Pancreas (tissue), 10 donors: ENCODE results near the gene CLCN2. TPM values are rescaled to one million over a fixed set of nuclear protein-coding genes. Genes with fewer than 3 reads are reported as not detected.

Source experiments
- ATAC-seq, 4 donors: fragments of 200-7000 bp; cut with Tn5 transposase; one replicate each; pipeline versions ENCODE4 v1.8.0 to v1.9.1; 2020; ENCODE audit warnings: mild to moderate bottlenecking in 4 of 4, moderate library complexity in 4 of 4
- DNase-seq, 6 donors: peaks; one replicate each; pipeline ENCODE4 v3.0.0-alpha.2; 2020
- FAIRE-seq: peaks from 2 replicates; lab custom pipeline; 2012; peaks lifted over from hg19 to GRCh38; lab: Jason Lieb, UNC
- H3K27ac ChIP-seq, 4 donors: fragments of 200-600 bp; sonication (generic); 1 replicate in 3 of 4; 2 replicates in 1 of 4; pipeline versions ENCODE4 v1.5.0 to v1.8.0; 2020
- H3K27me3 ChIP-seq, 4 donors: fragments of 200-600 bp; one replicate each; pipeline ENCODE4 v1.8.0; 2021
- H3K36me3 ChIP-seq, 3 donors: fragments of 200-600 bp; sonication (generic) in 1 of 3; one replicate each; pipeline versions ENCODE4 v1.5.0 to v1.8.0; 2020 to 2021
- H3K4me1 ChIP-seq, 3 donors: fragments of 200-600 bp; one replicate each; pipeline ENCODE4 v1.8.0; 2021
- H3K4me3 ChIP-seq, 4 donors: fragments of 200-600 bp; sonication (generic) in 2 of 4; one replicate each; pipeline versions ENCODE4 v1.5.0 to v1.8.0; 2020 to 2021
- H3K9me3 ChIP-seq, 4 donors: fragments of 200-600 bp; one replicate each; pipeline ENCODE4 v1.8.0; 2021
- CTCF ChIP-seq, 4 donors: fragments of 200-600 bp; sonication (generic) in 3 of 4; IDR thresholded peaks; one replicate each; pipeline versions ENCODE4 v1.5.0 to v1.8.0; 2021; ENCODE audit warnings: antibody characterized with exemption in 4 of 4
- WGBS, 2 donors: extraction: QIAGEN DNeasy Blood & Tissue Kit; methylation state at CpG; one replicate each; pipeline ENCODE4 v1.1.7; 2013; 5-methylcytosine and 5-hydroxymethylcytosine counted together
- intact Hi-C, 3 donors: fragments of 100-400 bp; cut with DNase I; formaldehyde crosslinking; loops; one replicate each; pipeline versions ENCODE4 v1.11.1 to v1.14.2; 2022
- polyA plus RNA-seq, 2 donors: library from polyadenylated mRNA; stranded (reverse); fragments of 200-250 nt; gene quantifications; one replicate each; pipeline ENCODE4 v1.2.3, GENCODE V29; 2013
- total RNA-seq, 6 donors: library from RNA; stranded (reverse); fragmentation: NEBNext Ultra II Directional in 4 of 6; extraction: Animal tissue kit (Norgen Biotek cat#: 25700) in 4 of 6; gene quantifications; one replicate each; pipeline versions ENCODE4 v1.2.1 to v1.2.4, GENCODE V29; 2021 to 2023
- donor health status: healthy with polysubstance abuse.
- donor health status: DM: no; HTN: no; CAD: no; lungs with moderate emphysema.
- donor health status: DM: no; HTN: no; CAD: no.
- donor health status: control.
- donor health status: control.
- donor health status: Bipolar disorder and iron deficiency.
- donor health status: DM: yes; HTN: yes; CAD: no.
- donor health status: DM: no; HTN: no; CAD: no.
- donor health status: DM: no; HTN: no; CAD: no.
- donor health status: DM: yes; HTN: yes; CAD: no.

Gene CLCN2
- total and polyA plus RNA-seq, 8 donors, result 4.9 to 25.5 (median 7.9) TPM

- Histone ChIP-seq H3K4me3 (no peak overlapping the region), H3K4me1 (peaks cover 4 to 21% (median 7%) of the 10 kb centered on the region in 3 donors), H3K9me3 (no peaks in the 10 kb centered on the region), H3K27me3 (no peaks in the 10 kb centered on the region), H3K36me3 (peaks cover 0 to 8% (median 4%) of the 10 kb centered on the region in 3 donors), H3K27ac (no peak overlapping the region)
- TF ChIP-seq CTCF (IDR thresholded peaks at IDR 0.05), result no peak
- WGBS, 2 donors, result 43 to 45% methylated on average over 3 of the region's 3 CpGs
- peak in 1 of 6 donors; percentile 32 for DNase-seq
- intact Hi-C loops, result no loop called here
- peak in 2 of 4 donors; percentile 3 to 8 for ATAC-seq
- no peak for FAIRE-seq
Measured at GRCh38 chr3:184368586-184369183, 7.3 kb upstream of the CLCN2 start.

- Histone ChIP-seq H3K4me3 (no peak overlapping the region), H3K27ac (no peak overlapping the region), H3K9me3 (no peaks in the 10 kb centered on the region), H3K36me3 (peaks cover 0 to 8% (median 4%) of the 10 kb centered on the region in 3 donors), H3K4me1 (peaks cover 4 to 21% (median 7%) of the 10 kb centered on the region in 3 donors), H3K27me3 (no peaks in the 10 kb centered on the region)
- 82 to 83% methylated on average over 9 of the region's 9 CpGs for WGBS, 2 donors
- ATAC-seq (no peak), DNase-seq (no peak), FAIRE-seq (no peak)
- intact Hi-C loops, result no loop called here
- no peak for TF ChIP-seq CTCF (IDR thresholded peaks at IDR 0.05)
Measured at GRCh38 chr3:184368116-184368515, 6.7 kb upstream of the CLCN2 start.

- WGBS, 2 donors, result 73 to 76% methylated on average over 5 of the region's 5 CpGs
- peaks cover 1 to 15% (median 2%) of the 10 kb centered on the region in 3 donors for H3K4me1 ChIP-seq
- no peaks in the 10 kb centered on the region for H3K27me3 ChIP-seq
- FAIRE-seq (no peak), DNase-seq (no peak), ATAC-seq (no peak)
- intact Hi-C loops, result no loop called here
- H3K9me3 ChIP-seq, result no peaks in the 10 kb centered on the region
- H3K27ac ChIP-seq, result no peak overlapping the region
- no peak for TF ChIP-seq CTCF (IDR thresholded peaks at IDR 0.05)
- no peak overlapping the region for H3K4me3 ChIP-seq
- peaks cover 0 to 8% (median 4%) of the 10 kb centered on the region in 3 donors for H3K36me3 ChIP-seq
Measured at GRCh38 chr3:184366619-184367289, 5.3 kb upstream of the CLCN2 start.

GRCh38 chr3:184362668-184363546 lies 1.5 kb upstream of the CLCN2 start:
- Histone ChIP-seq H3K4me1 (peaks cover 0 to 10% (median 0%) of the 10 kb centered on the region in 3 donors), H3K9me3 (no peaks in the 10 kb centered on the region), H3K27me3 (no peaks in the 10 kb centered on the region), H3K27ac (peak overlapping the region; percentile 91 to 98 (median 97)), H3K4me3 (peak overlapping the region; percentile 74 to 97 (median 78)), H3K36me3 (peaks cover 0 to 5% (median 0%) of the 10 kb centered on the region in 3 donors)
- WGBS, 2 donors, result 0 to 1% methylated on average over 51 to 68 of the region's 68 CpGs
- DNase-seq (peak; percentile 96 to 99 (median 96)), ATAC-seq (peak; percentile 78 to 85 (median 83)), FAIRE-seq (peak; percentile 49)
- TF ChIP-seq CTCF (IDR thresholded peaks at IDR 0.05), result peak in 2 of 4 donors; percentile 13 to 31
- intact Hi-C loops, result no loop called here
